Nucleus accumbens (tissue), 56 donors: ENCODE data around the gene ZFAND2B.
"Not testable (repeated sequence)": the region's sequence is repeated elsewhere in the genome, so short reads cannot be mapped to it uniquely, and the experiment has no call there.

Experiments used
- DNase-seq, 56 donors: peaks; one replicate each; lab custom pipeline; 2025; lab: John Stamatoyannopoulos, UW

The ZFAND2B gene

DNA sequence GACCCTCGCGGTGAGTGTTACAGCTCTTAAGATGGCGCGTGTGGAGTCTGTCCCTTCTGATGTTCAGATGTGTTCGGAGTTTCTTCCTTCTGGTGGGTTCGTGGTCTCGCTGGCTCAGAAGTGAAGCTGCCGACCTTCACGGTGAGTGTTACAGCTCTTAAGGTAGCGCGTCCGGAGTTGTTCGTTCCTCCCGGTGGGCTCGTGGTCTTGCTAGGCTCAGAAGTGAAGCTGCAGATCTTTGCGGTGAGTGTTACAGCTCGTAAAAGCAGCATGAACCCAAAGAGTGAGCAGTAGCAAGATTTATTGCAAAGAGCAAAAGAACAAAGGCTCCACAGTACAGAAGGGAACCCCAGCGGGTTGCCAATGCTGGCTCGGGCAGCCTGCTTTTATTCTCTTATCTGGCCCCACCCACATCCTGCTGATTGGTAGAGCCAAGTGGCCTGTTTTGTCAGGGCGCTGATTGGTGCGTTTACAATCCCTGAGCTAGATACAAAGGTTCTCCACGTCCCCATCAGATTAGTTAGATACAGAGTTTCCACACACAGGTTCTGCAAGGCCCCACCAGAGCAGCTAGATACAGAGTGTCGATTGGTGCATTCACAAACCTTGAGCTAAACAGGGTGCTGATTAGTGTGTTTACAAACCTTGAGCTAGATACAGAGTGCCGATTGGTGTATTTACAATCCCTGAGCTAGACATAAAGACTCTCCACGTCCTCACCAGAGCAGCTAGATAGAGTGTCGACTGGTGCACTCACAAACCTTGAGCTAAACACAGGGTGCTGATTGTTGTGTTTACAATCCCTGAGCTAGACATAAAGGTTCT, 5.9 kb upstream of the ZFAND2B start:
- DNase-seq: peak in 2 of 56 donors; percentile 2 to 11

DNA sequence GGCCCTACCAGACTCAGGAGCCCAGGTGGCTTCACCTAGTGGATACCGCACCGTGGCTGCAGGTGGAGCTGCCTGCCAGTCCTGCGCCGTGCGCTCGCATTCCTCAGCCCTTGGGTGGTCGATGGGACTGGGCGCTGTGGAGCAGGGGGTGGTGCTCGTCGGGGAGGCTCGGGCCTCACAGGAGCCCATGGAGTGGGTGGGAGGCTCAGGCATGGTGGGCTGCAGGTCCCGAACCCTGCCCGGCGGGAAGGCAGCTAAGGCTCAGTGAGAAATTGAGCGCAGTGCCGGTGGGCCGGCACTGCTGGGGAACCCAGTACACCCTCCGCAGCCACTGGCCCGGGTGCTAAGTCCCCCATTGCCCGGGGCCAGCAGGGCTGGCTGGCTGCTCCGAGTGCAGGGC, 5.3 kb upstream of the ZFAND2B start:
- not testable (repeated sequence) for DNase-seq

DNA sequence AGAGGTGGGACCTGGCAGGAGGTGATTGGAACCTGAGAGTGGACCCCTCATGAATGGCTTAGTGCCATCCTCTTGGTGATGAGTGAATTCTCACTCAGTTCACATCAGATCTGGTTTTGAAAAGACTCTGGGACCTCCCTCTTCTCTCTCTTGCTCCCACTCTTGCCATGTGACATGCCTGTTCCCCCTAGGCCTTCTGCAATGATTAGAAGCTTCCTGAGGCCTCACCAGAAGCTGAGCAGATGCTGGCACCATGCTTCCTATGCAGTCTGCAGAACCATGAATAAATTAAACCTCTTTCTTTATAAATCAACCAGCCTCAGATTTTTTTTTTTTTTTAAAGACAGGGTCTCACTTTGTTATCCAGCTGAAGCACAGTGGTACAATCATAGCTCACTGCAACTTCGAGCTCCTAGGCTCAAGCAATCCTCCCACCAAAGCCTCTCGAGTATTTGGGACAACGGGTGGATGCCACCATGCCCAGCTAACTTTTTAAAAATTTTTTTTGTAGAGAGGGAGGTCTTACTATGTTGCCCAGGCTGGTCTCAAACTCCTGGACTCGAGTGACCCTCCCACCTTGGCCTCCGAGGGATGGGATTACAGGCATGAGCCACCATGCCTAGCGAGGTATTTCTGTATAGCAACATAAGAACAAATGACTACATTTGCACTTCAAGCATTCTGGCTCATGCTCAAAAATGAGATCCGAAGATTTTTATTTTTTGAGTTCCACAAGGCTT, 2.0 kb upstream of the ZFAND2B start:
- DNase-seq: no peak

DNA sequence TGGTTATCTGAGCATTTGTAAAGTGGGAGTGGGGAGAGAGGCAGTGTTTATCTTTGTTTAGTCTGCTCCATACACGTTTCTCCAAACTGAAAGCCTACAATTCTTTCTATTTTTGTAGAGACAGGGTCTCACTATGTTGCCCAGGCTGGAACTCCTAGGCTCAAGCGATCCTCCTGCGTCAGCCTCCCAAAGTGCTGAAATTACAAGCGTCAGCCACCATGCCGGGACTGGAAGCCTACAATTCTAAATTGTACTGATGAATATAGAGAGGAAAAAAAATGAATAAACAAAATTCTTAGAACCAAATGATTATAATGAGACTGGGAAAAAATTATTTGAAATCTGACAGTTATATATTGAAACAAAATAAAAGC, 1.4 kb upstream of the ZFAND2B start:
- DNase-seq: no peak

DNA sequence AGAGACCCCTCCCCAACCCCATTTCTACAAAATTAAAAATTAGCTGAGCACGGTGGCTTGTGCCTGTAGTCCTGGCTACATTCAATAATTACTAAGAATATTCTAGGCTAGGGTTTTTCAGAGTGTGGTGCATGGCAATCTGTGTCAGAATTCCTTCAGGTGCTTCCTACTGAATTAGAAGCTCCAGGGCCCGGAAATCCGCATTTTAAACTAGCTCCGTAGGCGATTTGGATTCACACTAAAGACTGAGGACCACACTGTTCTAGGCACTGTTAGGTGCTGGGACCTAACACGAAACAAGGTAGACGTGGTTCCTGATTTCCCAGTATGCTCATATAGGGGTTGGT, 628 bp upstream of the ZFAND2B start:
- no peak for DNase-seq

DNA sequence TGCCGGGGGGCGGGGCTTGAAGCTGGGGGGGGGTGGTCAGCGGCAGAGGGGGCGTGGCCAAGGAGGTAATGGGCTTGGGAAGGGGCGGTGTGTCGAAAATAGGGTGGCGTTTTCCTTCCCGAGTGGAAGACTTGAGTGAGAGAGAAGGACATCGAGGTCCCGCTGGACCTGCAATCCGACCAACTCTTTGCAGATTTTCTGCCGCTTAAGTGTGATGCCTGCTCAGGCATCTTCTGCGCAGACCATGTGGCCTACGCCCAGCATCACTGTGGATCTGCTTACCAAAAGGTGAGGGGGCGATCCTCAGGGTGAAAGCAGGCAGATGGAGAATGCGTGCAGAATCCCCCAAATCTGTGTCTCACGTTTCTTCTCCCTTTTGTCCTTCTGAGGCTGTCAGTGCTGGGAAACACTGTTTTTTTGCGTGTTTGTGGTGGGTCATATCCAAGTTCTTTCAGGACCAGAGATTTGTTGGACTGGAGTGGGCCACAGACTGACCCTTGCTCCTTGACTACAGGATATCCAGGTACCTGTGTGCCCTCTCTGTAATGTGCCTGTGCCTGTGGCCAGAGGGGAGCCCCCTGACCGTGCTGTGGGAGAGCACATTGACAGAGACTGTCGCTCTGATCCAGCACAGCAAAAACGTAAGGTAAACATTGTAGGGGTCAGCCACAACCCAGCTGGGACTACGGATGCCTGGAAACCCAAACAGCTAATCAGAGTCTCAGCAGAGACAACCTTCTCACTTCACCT, 727 bp downstream of the ZFAND2B start:
- DNase-seq: peak in 1 of 56 donors; percentile 78

DNA sequence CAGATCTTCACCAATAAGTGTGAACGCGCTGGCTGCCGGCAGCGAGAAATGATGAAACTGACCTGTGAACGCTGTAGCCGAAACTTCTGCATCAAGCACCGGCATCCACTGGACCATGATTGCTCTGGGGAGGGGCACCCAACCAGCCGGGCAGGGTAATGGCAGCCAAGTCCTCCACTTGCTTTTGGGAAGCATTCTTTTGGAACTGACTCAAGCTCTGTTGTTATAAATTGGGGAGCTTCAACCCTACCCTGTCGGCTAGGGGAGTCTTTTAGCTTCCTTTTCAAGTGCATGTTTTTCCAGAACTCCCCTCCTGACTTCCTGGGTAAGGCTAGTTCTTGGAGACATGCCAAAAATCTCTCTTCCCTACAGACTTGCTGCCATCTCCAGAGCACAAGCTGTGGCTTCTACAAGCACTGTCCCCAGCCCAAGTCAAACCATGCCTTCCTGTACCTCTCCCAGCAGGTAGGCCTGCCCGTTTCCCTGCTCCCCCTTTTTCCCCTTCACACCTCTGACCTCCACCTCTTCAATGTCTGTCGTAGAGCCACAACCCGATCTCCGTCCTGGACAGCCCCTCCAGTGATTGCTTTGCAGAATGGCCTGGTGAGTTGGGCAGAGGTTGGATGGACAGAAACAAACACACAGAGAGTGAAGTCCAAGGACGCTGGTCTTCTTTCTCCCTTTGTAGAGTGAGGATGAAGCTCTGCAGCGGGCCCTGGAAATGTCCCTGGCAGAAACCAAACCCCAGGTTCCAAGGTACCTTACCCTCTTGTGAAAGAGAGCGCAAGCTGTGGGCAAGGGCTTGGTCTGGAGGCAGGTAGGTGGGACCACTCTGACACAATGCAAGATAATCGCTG, 1.5 kb downstream of the ZFAND2B start:
- DNase-seq: peak in 1 of 56 donors; percentile 10

DNA sequence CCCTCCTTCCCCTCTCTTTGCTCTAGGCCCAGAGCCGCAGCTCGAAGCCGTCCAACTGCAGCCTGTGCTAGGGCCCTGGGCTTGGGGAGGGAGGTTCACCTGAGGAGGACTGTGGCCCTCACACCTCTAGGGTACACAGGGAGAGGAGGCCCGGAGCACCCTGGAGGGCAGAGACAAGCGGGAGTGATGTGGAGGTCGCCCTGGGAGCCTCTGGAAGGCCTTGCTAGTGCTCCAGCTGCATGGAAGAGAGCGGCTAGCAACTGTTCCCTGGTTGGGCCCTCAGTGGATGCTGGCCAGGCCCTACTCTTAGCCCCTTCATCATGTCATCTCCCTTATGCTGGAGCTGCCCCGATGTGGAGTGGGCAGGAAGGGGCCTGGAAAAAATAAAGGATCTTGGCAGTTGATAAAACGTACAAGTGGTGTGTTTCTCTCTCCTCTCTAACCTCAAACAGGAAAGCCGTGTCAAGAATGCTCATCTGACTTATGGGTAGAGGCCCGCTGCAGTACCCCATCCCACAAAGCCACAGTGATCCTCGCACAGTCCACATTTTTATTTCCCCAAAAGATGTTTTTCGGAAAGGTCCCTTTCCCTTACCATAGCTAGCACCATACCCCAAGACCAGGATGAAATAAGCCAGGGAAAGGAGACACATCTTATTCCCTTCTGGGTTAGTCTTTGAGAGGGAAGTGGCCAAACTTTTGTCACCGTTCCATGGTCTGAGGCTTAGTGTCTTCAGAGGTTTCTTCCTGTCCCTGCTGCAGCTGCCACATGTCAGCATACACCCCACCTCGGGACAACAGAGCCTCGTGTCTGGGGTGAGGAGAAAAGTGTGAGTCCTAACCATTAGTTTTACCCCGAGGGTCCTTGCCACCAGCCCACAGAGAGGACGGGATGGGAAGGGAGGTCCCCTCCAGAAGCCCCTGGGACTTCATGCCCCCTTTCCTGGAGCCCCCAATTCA, 2.9 kb downstream of the ZFAND2B start:
- DNase-seq: no peak

DNA sequence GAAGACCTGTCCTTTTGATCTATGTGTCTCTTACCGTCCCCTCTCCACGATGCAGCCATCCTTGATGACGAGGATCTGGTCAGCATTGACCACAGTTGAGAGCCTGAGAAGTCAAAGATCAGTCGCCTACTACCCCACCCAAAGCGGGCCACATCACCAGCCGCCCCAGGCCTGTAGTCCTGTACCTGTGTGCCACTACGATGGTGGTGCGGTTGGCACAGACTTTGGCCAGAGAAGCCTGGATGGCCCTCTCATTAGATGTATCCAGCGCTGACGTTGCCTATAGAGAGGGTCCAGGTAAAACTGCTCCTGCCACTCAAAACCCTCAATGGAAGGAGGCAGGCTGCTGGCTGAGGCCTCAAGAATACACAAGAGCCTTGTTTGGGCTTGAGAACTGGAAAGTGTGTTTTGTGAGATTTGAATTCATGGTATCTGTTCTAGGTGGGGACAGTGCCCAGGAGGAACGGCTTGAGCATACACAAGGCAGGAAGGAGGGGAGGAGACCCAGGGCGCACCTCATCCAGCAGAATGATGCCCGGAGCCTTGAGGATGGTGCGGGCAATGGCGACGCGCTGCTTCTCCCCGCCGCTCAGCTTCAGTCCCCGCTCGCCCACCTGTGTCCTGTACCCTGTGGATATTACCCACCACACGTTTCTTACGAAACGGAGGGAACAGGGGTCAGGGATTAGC, 3.8 kb downstream of the ZFAND2B start:
- DNase-seq: no peak

DNA sequence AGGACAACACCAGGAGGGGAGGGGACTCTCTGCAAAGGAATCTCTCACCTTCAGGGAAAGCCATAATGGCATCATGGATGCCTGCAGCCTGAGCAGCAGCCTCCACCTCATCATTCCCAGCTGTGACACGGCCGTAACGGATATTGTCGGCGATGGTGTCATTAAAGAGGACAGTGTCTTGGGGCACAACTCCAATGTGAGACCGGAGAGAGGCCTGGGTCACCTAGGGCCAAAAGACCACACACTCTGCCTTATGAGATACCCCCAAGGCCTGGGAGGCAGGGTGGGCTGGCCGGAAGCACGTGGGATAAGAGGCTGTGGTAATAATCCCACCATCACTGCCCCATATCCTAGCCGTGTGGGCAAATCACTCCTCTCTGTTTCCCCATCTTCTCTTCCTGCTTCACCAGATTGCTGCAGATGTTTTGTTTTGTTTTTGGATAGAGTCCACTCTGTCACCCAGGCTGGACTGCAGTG, 4.3 kb downstream of the ZFAND2B start:
- no peak for DNase-seq

DNA sequence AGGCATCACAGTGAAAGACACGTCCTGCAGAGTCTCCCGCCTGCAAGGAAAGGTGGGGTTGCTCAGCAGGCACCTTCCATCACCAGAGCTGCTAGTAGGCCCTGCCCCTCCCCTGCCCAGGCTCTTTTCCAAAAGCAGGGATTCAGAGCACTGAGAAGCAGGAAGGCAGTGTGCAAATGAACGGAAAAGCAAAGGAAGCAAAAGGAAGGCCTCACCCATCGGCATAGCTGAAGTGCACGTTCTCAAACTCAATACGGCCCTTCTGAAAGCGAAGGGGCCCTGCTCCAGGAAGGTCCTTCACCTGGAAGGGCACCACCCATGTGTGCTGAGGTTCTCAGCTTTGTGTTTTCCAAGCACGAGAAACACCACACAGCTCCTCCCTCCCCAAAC, 6.4 kb downstream of the ZFAND2B start:
- no peak for DNase-seq

DNA sequence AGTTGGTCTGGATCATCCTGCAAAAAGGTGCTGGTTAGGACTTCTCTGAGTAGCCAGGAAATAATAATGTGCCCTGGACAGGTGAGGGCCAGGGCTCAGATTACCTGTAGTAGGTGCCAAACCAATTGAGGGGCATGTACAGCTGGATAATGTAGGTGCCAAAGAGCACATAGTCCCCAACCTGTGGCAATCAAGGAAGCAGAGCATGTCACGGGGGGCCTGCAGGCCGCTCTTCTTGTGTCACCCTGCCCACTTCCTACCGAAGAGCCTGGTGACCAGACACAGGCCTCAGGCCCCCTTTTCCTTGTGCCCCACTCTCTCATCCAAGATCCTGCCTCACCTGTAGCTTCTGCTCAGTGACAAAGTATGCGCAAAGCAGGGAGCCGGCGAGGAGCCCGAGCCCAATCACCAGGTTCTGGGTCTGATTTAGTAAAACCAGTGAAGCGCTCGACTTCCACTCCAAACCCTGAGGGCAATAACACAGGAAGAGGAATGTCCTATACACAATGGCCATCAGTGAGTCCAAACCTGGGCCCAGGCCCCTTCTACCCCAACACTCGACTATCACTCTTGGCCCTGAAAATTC, 7.0 kb downstream of the ZFAND2B start:
- DNase-seq: no peak

DNA sequence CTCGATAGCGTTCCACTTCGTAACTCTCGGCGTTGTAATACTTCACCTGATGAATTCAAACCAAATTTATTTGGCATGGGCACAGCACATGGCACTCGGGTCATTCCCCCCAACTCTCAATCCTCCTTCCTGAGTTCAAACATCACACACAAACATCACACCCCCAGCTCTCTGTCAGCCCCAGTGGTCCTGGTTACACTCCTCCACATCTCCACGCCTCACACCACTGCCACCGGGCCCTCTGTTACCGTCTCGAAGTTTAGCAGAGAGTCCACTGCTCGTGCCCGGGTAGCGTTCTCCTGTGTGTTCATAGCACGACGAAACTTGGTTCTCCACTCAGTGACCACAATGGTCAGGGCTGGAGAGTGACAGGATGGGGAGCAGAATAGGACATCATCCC, 7.6 kb downstream of the ZFAND2B start:
- DNase-seq: no peak

DNA sequence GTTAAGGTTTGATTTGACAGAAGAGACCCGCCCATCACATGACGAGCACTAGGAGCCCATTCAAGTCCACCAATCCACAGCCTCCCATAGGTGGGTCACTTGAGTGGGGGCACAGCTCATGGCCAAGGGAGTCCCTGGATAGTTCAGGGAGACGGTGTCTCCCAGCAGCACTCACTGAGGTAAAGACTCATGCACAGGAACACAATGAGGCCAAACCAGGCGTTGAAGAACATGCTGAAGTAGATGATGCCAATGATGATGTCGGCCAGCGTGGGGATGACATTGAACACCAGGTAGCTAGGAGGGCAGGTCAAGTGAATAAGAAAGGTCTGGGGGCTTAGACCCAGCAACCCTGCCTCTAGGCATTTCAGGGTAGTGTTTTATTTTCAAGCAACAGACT, 8.2 kb downstream of the ZFAND2B start:
- no peak for DNase-seq

DNA sequence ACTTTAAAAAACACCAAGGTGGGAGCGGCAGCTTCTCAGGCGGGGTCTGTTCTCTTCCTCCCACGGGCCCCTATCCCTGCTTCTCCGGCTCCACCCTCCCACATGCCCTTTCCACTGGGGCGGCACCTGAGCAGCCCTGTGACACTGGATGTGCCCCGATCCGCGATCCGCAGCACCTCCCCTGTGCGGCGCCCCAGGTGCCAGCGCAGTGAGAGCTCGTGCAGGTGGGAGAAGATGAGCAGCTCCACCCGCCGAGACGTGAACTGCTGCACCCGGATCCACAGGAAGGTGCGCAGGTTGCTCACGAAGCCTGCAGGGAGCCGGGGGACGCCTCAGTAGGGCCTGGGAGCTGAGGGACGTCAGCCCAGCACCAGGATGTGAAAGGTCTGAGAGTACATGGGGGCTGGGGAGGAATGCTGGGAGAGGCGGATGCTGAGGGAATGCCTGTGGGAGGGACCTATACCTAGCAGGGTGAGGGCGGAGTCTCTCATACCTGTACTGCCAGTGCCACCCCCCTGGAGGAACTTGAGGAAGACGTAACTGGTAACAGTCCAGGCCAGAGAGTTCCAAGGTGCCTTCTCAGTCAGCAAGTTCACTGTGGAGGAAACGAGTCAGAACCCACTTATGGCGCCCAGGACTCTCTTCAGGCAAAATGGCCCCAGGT, 9.4 kb downstream of the ZFAND2B start:
- no peak for DNase-seq

DNA sequence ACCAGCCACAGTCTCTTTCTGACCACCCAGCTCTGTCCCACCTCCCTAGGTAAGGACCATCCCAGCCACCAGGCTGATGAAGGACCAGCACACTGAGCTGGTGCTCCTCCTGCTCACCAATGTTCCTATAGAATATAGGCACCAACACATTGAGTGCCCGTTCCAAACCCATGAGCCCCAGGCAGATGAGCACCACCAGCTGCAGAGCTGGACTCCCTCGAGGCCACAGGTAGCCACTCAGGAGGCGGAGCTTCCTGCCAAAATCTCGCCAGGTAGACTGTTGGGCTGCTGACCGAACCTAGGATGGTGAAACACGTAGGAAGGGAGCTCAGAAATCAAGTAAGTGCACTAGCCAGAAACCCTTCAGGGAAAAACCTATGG, 9.9 kb downstream of the ZFAND2B start:
- DNase-seq: no peak

DNA sequence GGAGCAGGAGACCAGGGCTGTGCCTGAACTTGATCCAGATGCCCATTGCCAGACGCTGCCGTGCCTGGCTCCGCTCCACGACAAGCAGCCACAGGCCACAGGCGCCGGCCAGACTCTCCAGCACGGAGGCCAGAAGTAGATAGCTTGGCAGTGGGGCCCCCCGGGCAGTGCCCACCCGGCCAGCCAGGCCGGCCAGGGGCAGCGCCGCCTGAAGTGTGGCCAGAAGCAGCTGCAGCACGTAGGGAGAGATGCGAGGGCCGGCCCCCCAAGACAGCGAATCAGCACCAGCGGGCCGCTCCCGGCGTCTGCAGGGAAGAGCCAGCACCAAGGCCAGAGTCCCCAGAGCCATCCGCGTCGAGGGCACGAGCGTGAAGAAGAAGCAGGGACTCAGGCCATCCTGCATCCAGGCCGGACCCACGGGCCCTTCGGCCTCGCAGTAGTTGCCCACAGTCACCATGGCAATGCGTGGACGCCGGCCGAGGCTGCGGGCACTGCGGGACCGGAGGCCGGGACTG, 11.7 kb downstream of the ZFAND2B start:
- peak in 47 of 56 donors; percentile 31 to 89 (median 69) for DNase-seq
